ENCODE data around the gene MRM2.

GRCh38 chr7:2239242-2239641, 2.8 kb downstream of the MRM2 start:
- TF ChIP-seq EZH2 (IDR thresholded peaks at IDR 0.05): no peak
- TF ChIP-seq POLR2AphosphoS5 (IDR thresholded peaks at IDR 0.05; ENCODE audit: borderline replicate concordance, low read depth, low read length): no peak

Data from SK-N-MC (cell line).